ENCODE results near the gene STK10.

DNA sequence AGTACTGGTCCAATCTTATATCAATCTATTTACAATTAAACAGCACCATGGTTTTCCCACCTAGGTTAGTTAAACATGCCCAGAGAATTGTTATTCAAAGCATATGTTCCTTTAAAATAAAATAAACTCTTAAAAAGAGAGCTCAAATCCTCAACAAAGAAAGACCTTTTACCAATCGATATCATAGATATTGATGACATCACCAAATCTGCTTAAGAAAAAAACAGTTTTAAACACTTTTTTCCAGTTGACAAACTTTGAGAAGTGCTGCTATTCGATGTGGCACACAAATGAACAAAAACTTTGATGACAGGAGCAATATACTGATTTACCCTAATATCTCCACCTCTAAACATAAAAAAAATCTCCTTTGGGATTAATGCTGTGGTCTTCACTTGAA lies 21.7 kb upstream of the STK10 start:
- TF ChIP-seq, protein P1, sequence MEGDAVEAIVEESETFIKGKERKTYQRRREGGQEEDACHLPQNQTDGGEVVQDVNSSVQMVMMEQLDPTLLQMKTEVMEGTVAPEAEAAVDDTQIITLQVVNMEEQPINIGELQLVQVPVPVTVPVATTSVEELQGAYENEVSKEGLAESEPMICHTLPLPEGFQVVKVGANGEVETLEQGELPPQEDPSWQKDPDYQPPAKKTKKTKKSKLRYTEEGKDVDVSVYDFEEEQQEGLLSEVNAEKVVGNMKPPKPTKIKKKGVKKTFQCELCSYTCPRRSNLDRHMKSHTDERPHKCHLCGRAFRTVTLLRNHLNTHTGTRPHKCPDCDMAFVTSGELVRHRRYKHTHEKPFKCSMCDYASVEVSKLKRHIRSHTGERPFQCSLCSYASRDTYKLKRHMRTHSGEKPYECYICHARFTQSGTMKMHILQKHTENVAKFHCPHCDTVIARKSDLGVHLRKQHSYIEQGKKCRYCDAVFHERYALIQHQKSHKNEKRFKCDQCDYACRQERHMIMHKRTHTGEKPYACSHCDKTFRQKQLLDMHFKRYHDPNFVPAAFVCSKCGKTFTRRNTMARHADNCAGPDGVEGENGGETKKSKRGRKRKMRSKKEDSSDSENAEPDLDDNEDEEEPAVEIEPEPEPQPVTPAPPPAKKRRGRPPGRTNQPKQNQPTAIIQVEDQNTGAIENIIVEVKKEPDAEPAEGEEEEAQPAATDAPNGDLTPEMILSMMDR (IDR thresholded peaks at IDR 0.05) = no peak
- TF ChIP-seq POLR2A (IDR thresholded peaks at IDR 0.05) = no peak
